ENCODE measurements around the gene LAP3.

- TF ChIP-seq, protein P1, sequence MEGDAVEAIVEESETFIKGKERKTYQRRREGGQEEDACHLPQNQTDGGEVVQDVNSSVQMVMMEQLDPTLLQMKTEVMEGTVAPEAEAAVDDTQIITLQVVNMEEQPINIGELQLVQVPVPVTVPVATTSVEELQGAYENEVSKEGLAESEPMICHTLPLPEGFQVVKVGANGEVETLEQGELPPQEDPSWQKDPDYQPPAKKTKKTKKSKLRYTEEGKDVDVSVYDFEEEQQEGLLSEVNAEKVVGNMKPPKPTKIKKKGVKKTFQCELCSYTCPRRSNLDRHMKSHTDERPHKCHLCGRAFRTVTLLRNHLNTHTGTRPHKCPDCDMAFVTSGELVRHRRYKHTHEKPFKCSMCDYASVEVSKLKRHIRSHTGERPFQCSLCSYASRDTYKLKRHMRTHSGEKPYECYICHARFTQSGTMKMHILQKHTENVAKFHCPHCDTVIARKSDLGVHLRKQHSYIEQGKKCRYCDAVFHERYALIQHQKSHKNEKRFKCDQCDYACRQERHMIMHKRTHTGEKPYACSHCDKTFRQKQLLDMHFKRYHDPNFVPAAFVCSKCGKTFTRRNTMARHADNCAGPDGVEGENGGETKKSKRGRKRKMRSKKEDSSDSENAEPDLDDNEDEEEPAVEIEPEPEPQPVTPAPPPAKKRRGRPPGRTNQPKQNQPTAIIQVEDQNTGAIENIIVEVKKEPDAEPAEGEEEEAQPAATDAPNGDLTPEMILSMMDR (IDR thresholded peaks at IDR 0.05; ENCODE audit: low read length), result no peak
- TF ChIP-seq EZH2 (IDR thresholded peaks at IDR 0.05; ENCODE audit: borderline replicate concordance, low read length), result no peak
These were observed 17.3 kb upstream of the LAP3 start for GRCh38 chr4:17559709-17560048.

Measured in OCI-LY1 (cell line).